HepG2 (cell line): ENCODE data around the gene SPPL3. TPM values are rescaled to one million over a fixed set of nuclear protein-coding genes. Genes with fewer than 3 reads are reported as not detected.

Experiments used
- ATAC-seq: fragments of 200-7000 bp; cut with Tn5 transposase; 3 replicates; pipeline ENCODE4 v1.9.1; 2020; ENCODE audit warnings: mild to moderate bottlenecking, moderate library complexity
- BruUV-seq: library from RNA; stranded (reverse); fragments of 400-500 nt; replicated peaks from 2 replicates; lab custom pipeline; 2021; lab: Mats Ljungman, UMichigan
- CTCF ChIA-PET: fragments of 300-600 bp; formaldehyde crosslinking; extraction: SDS; loops from one replicate; lab custom pipeline; 2021; ENCODE audit warnings: low total read pairs, inconsistent platforms, low intra/inter-chr PET ratio; lab: Yijun Ruan, JAX
- POLR2A ChIA-PET: fragments of 350-600 bp; sonication (Branson Sonifier 250); formaldehyde crosslinking; loops from one replicate; lab custom pipeline; 2020; ENCODE audit warnings: antibody characterized with exemption, inconsistent platforms; lab: Yijun Ruan, JAX
- DNase-seq: peaks from one replicate; pipeline ENCODE4 v3.0.0-alpha.2; 2015; ENCODE audit warnings: low spot score
- FAIRE-seq: peaks from 3 replicates; lab custom pipeline; 2011; peaks lifted over from hg19 to GRCh38; lab: Jason Lieb, UNC
- H2AFZ ChIP-seq: one replicate; pipeline ENCODE4 v1.6.1; 2011; ENCODE audit warnings: low read length, inconsistent platforms
- H3K27ac ChIP-seq: fragments of 300-600 bp; 3 replicates; pipeline ENCODE4 v1.8.0; 2011; ENCODE audit warnings: mixed run types, mild to moderate bottlenecking, mixed read lengths, low read length, inconsistent platforms; ENCODE audit not compliant: insufficient read depth; ENCODE audit errors: extremely low read length
- H3K27me3 ChIP-seq, 2 experiments: fragments of 200-600 bp in 1 of 2; 2 replicates in 1 of 2; 3 replicates in 1 of 2; pipeline versions ENCODE4 v1.6.0 to v1.8.0; 2011; ENCODE audit warnings: low read length in 2 of 2, mild to moderate bottlenecking in 2 of 2, moderate library complexity in 2 of 2, inconsistent platforms in 1 of 2; ENCODE audit not compliant: insufficient read depth in 2 of 2, control insufficient read depth in 1 of 2
- H3K36me3 ChIP-seq, 2 experiments: fragments of 200-600 bp in 1 of 2; replicated peaks in 1 of 2; 2 replicates in 1 of 2; 3 replicates in 1 of 2; pipeline versions ENCODE4 v1.5.1 to v1.8.0; 2011; ENCODE audit warnings: low read length in 2 of 2, inconsistent platforms in 1 of 2; ENCODE audit not compliant: insufficient read depth in 2 of 2, control insufficient read depth in 1 of 2
- H3K4me1 ChIP-seq: 2 replicates; pipeline ENCODE4 v1.5.1; 2012; ENCODE audit warnings: low read length, inconsistent platforms; ENCODE audit not compliant: insufficient read depth
- H3K4me2 ChIP-seq: 2 replicates; pipeline ENCODE4 v1.6.0; 2011; ENCODE audit warnings: low read depth, low read length, inconsistent platforms
- H3K4me3 ChIP-seq, 3 experiments: fragments of 200-600 bp in 1 of 3; sonication (generic), shearing (Covaris generic) in 1 of 3; replicated peaks in 1 of 3; 2 replicates each; pipeline ENCODE4 v1.5.1; 2011 to 2016; ENCODE audit warnings: low read length in 3 of 3, inconsistent platforms in 2 of 3, low read depth in 2 of 3, mild to moderate bottlenecking in 2 of 3, control low read depth in 1 of 3, mixed read lengths in 1 of 3; ENCODE audit not compliant: insufficient read depth in 1 of 3
- H3K79me2 ChIP-seq: one replicate; pipeline ENCODE4 v1.6.1; 2011; ENCODE audit warnings: low read length, inconsistent platforms; ENCODE audit not compliant: insufficient read depth
- H3K9ac ChIP-seq: 2 replicates; pipeline ENCODE4 v1.6.0; 2011; ENCODE audit warnings: mild to moderate bottlenecking, low read depth, low read length, inconsistent platforms; ENCODE audit not compliant: insufficient read depth
- H3K9me3 ChIP-seq: 2 replicates; pipeline ENCODE4 v1.5.1; 2012; ENCODE audit warnings: mild to moderate bottlenecking, low read length
- H4K20me1 ChIP-seq: 2 replicates; pipeline ENCODE4 v1.6.0; 2011; ENCODE audit warnings: inconsistent platforms, mild to moderate bottlenecking, low read length, moderate library complexity; ENCODE audit not compliant: insufficient read depth
- ARNT2 ChIP-seq: sonication (generic); formaldehyde crosslinking; IDR thresholded peaks from 2 replicates; pipeline ENCODE4 v1.8.0; 2022; ENCODE audit warnings: mild to moderate bottlenecking, low read depth, missing genetic modification reagents, moderate library complexity
- CHCHD3 ChIP-seq: sonication (generic); formaldehyde crosslinking; IDR thresholded peaks from 2 replicates; pipeline ENCODE4 v1.8.0; 2022; ENCODE audit warnings: mild to moderate bottlenecking, missing genetic modification reagents, moderate library complexity
- GZF1 ChIP-seq: sonication (generic); formaldehyde crosslinking; IDR thresholded peaks from 2 replicates; pipeline ENCODE4 v1.5.1; 2020; ENCODE audit warnings: mild to moderate bottlenecking, missing genetic modification reagents
- KMT2A ChIP-seq: sonication (generic); formaldehyde crosslinking; IDR thresholded peaks from 2 replicates; pipeline ENCODE4 v1.4.0; 2020; ENCODE audit warnings: missing genetic modification reagents
- MED1 ChIP-seq: sonication (generic); formaldehyde crosslinking; IDR thresholded peaks from 2 replicates; pipeline ENCODE4 v1.4.0; 2020; ENCODE audit warnings: missing genetic modification reagents
- NFATC3 ChIP-seq: sonication (generic); formaldehyde crosslinking; IDR thresholded peaks from 2 replicates; pipeline ENCODE4 v1.5.1; 2020; ENCODE audit warnings: mild to moderate bottlenecking, missing genetic modification reagents
- TEAD3 ChIP-seq: optimal IDR thresholded peaks from 2 replicates; pipeline ENCODE3; 2016; ENCODE audit warnings: borderline replicate concordance
- ZFP91 ChIP-seq: sonication (generic); formaldehyde crosslinking; IDR thresholded peaks from 2 replicates; pipeline ENCODE4 v1.9.0; 2022; ENCODE audit warnings: missing genetic modification reagents, mild to moderate bottlenecking, borderline replicate concordance
- ZFYVE20 ChIP-seq: sonication (generic); formaldehyde crosslinking; IDR thresholded peaks from 2 replicates; pipeline ENCODE4 v1.8.0; 2023; ENCODE audit warnings: low read depth, mild to moderate bottlenecking, moderate library complexity, missing genetic modification reagents, borderline replicate concordance
- ZNF703 ChIP-seq: sonication (generic); formaldehyde crosslinking; IDR thresholded peaks from 2 replicates; pipeline ENCODE4 v1.5.1; 2020; ENCODE audit warnings: missing genetic modification reagents, mild to moderate bottlenecking, moderate library complexity, borderline replicate concordance
- ZNF776 ChIP-seq: sonication (generic); formaldehyde crosslinking; IDR thresholded peaks from 2 replicates; pipeline ENCODE4 v1.4.0; 2020; ENCODE audit warnings: mild to moderate bottlenecking, missing genetic modification reagents
- WGBS: methylation state at CpG from one replicate; pipeline ENCODE4 v1.1.6; 2017; ENCODE audit warnings: low lambda C conversion rate; 5-methylcytosine and 5-hydroxymethylcytosine counted together
- in situ Hi-C: cut with HindIII; loops from 2 replicates; pipeline ENCODE4 v1.10.0; 2017; ENCODE audit warnings: low pct_unique_long_range_greater_than_20kb; ENCODE audit not compliant: extremely low pct_ligation_motif_present
- intact Hi-C: fragments of 100-400 bp; cut with micrococcal nuclease; formaldehyde crosslinking; loops from one replicate; pipeline ENCODE4 v1.10.0; 2022; ENCODE audit not compliant: unreplicated experiment
- polyA plus RNA-seq, 8 experiments: library from polyadenylated mRNA; depleted of rRNA in 3 of 8; stranded (reverse) in 7 of 8; unstranded in 1 of 8; fragments of >200 nt; fragmentation: Illumina TruSeq in 4 of 8; extraction: Trizol in 4 of 8; gene quantifications; 2 replicates each; pipeline versions ENCODE4 v1.2.1 to v1.2.3, GENCODE V29; 2011 to 2016; ENCODE audit warnings: low read depth in 4 of 8, missing spikeins in 1 of 8, mixed read lengths in 1 of 8; ENCODE audit not compliant: insufficient read depth in 1 of 8
- total RNA-seq, 5 experiments: library from RNA; depleted of rRNA; stranded (reverse); fragments of >200 nt; fragmentation: Illumina TruSeq; extraction: Trizol; gene quantifications; 2 replicates each; pipeline ENCODE4 v1.2.3, GENCODE V29; 2016; ENCODE audit warnings: low read depth in 1 of 5
- TF ChIP-seq, protein P1 (sequence below): sonication (generic); formaldehyde crosslinking; IDR thresholded peaks from 2 replicates; pipeline ENCODE4 v1.4.0; 2020; ENCODE audit warnings: missing genetic modification reagents, borderline replicate concordance
- TF ChIP-seq, protein P2 (sequence below): sonication (generic); formaldehyde crosslinking; IDR thresholded peaks from 2 replicates; pipeline ENCODE4 v1.5.1; 2020; ENCODE audit warnings: mild to moderate bottlenecking, missing genetic modification reagents, moderate library complexity
- TF ChIP-seq, protein P3 (sequence below): IDR thresholded peaks from 2 replicates; pipeline ENCODE4 v1.6.1; 2016; ENCODE audit warnings: mild to moderate bottlenecking, missing biosample characterization, missing genetic modification reagents

Gene SPPL3
- total and polyA plus RNA-seq, 2 of the 13 experiments (the other 11 are each of a cell fraction or from before 2014, with no cell fraction given): 8.9 to 9.1 TPM

DNA sequence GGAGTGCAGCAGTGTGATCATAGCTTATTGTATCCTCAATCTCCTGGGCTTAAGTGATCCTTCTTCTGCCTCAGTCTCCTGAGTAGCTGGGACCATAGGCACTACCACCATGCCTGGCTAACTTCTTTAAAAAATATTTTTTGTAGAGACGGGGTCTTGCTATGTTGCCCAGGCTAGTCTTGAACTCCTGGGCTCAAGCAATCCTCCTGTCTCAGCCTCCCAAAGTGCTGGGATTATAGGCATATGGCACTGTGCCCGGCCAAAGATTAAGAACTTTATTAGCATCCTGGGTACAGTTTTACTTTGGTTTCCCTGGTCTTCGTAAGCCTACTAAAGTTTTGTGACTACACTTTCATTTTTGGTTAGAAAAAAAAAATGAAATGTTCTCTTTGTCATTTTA, 94.1 kb downstream of the SPPL3 start:
- Histone ChIP-seq H2AFZ (no peak overlapping the region), H3K36me3 (peaks cover 0 to 15% of the 10 kb centered on the region in 2 experiments; a peak in 1 of 5 replicates), H3K79me2 (no peaks in the 10 kb centered on the region), H4K20me1 (no peaks in the 10 kb centered on the region), H3K27ac (no peak overlapping the region), H3K27me3 (no peaks in the 10 kb centered on the region), H3K9ac (no peak overlapping the region), H3K4me2 (no peak overlapping the region), H3K4me1 (no peaks in the 10 kb centered on the region), H3K9me3 (no peaks in the 10 kb centered on the region), H3K4me3 (no peak overlapping the region)
- WGBS: 96% methylated on average over 3 of the region's 3 CpGs
- ChIA-PET POLR2A (no interaction called here), CTCF (no interaction called here)
- DNase-seq: no peak
- in situ Hi-C loops: no loop called here
- TF ChIP-seq KMT2A (CRISPR knock-in tag) (no peak), ZFYVE20 (CRISPR knock-in tag) (no peak), ZFP91 (CRISPR knock-in tag) (no peak), ARNT2 (CRISPR knock-in tag) (no peak), NFATC3 (no peak), GZF1 (CRISPR knock-in tag) (no peak), CHCHD3 (no peak), ZNF703 (CRISPR knock-in tag) (no peak), MED1 (no peak), TEAD3 (CRISPR knock-in tag) (no peak), ZNF776 (CRISPR knock-in tag) (no peak)
- TF ChIP-seq, protein P1, sequence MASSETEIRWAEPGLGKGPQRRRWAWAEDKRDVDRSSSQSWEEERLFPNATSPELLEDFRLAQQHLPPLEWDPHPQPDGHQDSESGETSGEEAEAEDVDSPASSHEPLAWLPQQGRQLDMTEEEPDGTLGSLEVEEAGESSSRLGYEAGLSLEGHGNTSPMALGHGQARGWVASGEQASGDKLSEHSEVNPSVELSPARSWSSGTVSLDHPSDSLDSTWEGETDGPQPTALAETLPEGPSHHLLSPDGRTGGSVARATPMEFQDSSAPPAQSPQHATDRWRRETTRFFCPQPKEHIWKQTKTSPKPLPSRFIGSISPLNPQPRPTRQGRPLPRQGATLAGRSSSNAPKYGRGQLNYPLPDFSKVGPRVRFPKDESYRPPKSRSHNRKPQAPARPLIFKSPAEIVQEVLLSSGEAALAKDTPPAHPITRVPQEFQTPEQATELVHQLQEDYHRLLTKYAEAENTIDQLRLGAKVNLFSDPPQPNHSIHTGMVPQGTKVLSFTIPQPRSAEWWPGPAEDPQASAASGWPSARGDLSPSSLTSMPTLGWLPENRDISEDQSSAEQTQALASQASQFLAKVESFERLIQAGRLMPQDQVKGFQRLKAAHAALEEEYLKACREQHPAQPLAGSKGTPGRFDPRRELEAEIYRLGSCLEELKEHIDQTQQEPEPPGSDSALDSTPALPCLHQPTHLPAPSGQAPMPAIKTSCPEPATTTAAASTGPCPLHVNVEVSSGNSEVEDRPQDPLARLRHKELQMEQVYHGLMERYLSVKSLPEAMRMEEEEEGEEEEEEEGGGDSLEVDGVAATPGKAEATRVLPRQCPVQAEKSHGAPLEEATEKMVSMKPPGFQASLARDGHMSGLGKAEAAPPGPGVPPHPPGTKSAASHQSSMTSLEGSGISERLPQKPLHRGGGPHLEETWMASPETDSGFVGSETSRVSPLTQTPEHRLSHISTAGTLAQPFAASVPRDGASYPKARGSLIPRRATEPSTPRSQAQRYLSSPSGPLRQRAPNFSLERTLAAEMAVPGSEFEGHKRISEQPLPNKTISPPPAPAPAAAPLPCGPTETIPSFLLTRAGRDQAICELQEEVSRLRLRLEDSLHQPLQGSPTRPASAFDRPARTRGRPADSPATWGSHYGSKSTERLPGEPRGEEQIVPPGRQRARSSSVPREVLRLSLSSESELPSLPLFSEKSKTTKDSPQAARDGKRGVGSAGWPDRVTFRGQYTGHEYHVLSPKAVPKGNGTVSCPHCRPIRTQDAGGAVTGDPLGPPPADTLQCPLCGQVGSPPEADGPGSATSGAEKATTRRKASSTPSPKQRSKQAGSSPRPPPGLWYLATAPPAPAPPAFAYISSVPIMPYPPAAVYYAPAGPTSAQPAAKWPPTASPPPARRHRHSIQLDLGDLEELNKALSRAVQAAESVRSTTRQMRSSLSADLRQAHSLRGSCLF (CRISPR knock-in tag): no peak
- TF ChIP-seq, protein P2, sequence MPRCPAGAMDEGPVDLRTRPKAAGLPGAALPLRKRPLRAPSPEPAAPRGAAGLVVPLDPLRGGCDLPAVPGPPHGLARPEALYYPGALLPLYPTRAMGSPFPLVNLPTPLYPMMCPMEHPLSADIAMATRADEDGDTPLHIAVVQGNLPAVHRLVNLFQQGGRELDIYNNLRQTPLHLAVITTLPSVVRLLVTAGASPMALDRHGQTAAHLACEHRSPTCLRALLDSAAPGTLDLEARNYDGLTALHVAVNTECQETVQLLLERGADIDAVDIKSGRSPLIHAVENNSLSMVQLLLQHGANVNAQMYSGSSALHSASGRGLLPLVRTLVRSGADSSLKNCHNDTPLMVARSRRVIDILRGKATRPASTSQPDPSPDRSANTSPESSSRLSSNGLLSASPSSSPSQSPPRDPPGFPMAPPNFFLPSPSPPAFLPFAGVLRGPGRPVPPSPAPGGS: no peak
- TF ChIP-seq, protein P3, sequence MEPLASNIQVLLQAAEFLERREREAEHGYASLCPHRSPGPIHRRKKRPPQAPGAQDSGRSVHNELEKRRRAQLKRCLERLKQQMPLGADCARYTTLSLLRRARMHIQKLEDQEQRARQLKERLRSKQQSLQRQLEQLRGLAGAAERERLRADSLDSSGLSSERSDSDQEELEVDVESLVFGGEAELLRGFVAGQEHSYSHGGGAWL: no peak
- no TSS peak for BruUV-seq
- intact Hi-C loops: no loop called here
- no peak for FAIRE-seq
- ATAC-seq: no peak
